NK-92 (cell line): ENCODE data around the gene ARHGAP4.

Source experiments
- DNase-seq: peaks from one replicate; lab custom pipeline; 2025; ENCODE audit not compliant: unreplicated experiment; lab: John Stamatoyannopoulos, UW

The ARHGAP4 gene

DNA sequence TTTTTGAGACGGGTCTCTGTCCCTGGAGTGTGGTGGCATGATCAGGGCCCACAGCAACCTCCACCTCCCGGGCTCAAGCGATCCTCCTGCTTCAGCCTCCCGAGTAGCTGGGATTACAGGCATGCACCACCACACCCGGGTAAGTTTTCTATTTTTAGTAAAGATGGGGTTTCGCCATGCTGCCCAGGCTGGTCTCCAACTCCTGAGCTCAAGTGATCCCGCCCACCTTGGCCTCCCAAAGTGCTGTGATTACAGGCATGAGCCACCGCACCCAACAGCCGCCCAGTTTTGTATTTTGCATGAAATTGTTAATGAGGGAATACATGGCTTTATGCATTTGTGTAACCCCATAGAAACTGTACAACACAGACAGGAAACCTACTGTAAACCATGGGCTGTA lies 2.8 kb upstream of the ARHGAP4 start:
- DNase-seq = no peak

DNA sequence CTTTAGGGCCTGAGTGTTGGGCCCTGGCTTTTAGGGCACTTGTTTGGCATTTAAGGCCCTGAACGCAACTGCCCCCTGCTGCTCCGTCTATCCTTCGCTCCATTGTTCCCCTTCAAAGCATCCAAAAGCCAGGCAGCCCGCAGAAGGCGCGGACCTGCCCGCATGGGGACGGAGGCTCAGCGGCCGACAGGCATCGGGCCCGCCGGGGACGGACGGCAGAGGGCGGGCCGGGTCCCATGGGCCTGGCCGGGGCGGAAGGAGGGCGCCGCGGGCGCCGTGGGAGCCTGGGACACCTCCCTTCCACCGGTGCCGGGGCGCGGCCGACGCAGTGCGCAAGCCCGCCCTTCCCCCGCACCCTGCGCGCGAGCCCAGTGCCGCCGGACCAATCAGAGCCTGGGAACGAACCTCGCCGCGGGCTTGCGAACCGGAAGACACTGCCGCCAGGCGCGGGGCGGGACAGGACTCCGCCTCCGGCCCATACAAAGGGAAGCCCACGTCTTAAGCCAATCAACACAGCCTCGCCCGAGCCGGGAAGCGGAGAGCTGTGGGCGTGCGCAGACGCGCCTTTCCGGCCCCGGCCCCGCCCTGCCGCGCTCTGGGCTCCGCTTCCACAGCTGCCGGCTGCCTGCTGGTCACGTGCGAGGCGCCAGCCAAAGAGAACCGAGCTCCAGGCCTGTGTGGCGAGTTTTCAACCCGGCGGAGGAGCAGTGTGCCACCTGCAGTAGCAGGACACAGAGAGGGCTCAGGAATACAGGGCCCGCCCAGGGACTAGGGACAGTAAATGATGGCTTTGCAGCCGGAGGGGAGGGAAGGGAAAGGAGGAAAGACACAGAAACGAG lies 2.1 kb upstream of the ARHGAP4 start:
- peak; percentile 38 for DNase-seq

- DNase-seq = no peak
These were observed 1.5 kb upstream of the ARHGAP4 start for GRCh38 chrX:153927672-153927921.

- no peak for DNase-seq
These were observed 1.0 kb upstream of the ARHGAP4 start for GRCh38 chrX:153926858-153927671.

- DNase-seq = no peak
These were observed 441 bp upstream of the ARHGAP4 start for GRCh38 chrX:153926552-153926857.

GRCh38 chrX:153925387-153925738 lies 701 bp downstream of the ARHGAP4 start:
- no peak for DNase-seq

DNA sequence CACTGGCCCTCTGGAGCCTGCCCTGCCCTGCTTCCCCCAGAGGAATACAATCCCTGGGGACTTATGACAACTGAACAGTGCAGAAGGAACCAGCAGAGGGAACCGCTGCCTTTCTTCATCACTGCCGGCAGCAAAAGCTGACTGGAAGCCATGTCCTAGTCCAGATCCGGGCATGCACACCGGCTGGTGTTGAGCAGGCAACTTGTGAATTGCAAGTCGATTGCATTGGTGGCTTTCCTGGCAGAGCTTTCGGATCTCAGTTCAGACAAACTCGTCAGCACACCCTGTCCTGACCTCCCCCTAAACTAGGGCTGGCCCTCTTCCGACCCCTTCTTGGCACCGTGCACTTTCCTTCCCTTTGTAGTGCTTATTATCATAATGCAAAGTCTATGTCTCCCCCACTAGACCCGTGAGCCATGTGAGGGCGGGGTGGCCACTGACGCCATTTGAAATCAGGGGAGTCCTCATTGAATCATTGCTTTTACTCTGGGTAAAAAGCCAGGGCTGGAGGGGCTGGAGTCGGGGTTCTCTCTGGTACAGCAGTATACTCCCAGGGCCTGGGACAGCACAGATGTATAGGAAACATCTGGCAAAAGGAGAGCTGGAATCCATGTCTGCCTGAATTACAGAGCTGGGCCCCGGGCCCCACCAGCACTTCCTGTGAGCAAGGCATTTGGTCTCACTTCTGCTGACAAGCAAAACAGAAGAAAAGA lies 1.8 kb downstream of the ARHGAP4 start:
- DNase-seq = no peak

- no peak for DNase-seq
These were observed 2.9 kb downstream of the ARHGAP4 start for GRCh38 chrX:153922932-153923857.

DNA sequence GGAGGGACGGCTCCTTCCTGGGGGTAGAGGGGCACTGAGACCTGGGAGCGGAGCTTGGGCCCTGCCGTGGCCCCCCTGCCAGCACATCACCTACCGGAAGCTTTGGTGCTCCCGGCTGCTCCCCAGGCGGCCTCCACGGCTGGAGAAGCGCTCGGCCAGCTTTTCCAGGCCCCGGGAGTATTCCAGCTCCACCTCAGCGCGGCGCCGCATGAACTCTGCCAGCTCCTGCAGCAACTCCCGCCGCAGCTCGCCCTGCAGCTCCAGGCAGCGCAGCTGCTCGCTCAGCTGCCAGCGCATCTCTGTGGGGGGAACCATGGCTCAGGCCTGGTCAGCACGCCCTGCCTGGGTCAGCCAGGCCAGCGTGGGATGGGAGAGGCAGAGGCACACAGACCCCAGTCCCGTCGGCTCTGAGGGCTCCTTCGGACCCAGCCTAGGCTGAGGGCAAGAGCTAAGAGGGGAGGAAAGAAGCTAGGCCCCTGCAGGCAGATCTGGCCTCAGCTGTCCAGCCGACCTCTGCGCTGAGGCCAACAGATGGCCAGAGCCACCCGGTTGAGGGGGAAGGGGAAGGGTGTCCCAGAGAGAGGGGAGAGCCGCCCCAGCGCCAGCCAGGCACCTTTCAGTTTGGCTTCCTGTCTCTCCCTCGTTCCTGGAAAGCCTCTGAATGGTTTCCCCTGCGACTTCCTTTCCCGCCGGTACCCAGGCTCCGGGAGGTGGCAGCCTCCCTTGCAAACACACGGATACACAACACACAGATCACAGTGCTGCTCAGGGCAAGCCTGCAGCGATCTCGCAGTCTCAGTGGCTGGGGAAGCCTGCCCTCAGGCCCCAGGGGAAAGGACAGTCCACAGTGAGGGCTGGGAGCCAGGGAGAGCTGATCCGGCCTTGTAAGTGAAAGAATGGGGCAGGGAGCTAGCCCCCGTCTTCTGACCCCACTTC lies 4.3 kb downstream of the ARHGAP4 start:
- DNase-seq = no peak

DNA sequence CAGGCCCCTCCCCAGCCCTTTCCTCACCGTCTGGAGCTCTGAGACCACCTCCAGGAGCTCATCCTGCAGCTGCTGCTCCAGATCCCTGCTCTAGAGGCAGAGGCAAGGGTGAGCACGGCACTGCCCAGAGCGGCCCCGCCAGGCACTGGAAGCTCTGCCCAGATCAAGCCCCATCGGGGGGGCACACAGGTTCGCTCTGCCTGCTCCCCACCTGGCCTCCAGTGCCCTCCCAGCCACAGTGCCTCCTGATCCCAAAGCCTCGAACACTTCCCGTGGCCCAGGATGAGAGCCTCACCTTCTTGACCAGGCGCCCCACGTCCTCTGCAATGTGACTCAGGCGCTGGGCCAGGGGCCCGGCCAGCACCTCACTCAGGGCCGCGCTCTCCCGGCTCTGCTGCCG lies 5.0 kb downstream of the ARHGAP4 start:
- no peak for DNase-seq

GRCh38 chrX:153920546-153920945 lies 5.5 kb downstream of the ARHGAP4 start:
- DNase-seq = no peak

GRCh38 chrX:153919281-153919680 lies 6.8 kb downstream of the ARHGAP4 start:
- no peak for DNase-seq

DNA sequence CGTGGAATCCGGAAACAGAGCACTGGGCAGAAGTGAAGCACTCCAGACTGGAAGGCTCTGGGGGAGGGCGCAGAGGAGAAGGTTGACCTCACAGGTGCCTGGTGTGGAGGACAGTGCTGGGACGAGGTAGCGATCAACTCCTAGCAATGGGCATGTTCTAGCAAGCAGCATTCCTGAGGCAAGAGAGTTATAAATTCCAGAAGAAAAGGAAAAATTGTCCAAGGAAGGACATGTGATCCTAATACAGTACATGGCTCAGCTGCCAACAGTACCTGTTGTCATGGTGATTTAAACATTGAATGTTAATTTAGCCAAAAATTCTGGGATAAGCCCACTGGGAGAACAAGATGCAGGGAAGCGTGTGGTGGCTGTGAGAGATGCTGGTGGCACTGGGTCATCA lies 8.2 kb downstream of the ARHGAP4 start:
- no peak for DNase-seq

DNA sequence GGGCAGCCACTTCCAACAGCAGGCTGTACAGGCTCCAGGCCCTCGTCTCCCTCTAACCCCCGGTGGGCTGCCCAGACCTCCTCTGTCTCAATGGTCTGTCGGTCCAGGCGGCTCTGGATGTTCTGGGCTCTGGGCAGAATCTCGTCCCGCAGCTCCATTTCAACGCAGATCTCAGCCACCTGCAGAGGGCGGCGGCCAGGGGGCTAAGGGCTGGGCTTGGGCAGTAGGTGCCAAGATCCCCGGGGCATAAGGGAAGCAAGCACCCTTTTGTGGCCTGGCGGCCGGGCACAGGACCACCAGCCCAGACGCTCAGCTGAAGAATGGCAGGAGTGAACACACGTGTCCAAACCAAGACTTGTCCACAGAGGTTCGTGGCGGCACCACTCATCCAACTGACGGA lies 12.4 kb downstream of the ARHGAP4 start:
- DNase-seq = no peak

GRCh38 chrX:153913211-153913610 lies 12.9 kb downstream of the ARHGAP4 start:
- DNase-seq = no peak

GRCh38 chrX:153911798-153912197 lies 14.3 kb downstream of the ARHGAP4 start:
- no peak for DNase-seq

DNA sequence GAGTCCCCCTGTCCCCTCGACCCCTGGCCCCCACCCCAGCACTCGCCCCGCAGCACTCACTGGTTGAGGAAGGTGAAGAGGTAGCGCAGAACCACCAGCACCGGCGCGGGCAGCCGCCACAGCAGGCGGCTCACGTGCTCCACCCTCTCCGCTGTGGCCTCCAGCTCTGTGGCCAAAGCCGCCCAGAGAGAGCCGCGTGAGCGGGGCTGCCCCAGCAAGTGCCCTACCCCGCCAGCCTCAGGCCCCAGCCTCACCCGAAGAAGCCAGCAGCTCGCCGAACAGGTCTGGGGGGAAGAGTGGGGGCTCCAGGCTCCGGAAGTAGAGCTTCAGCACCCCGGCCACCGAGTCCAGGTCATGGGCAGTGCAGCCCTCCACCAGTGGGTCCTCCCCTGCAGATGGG lies 15.6 kb downstream of the ARHGAP4 start:
- no peak for DNase-seq

DNA sequence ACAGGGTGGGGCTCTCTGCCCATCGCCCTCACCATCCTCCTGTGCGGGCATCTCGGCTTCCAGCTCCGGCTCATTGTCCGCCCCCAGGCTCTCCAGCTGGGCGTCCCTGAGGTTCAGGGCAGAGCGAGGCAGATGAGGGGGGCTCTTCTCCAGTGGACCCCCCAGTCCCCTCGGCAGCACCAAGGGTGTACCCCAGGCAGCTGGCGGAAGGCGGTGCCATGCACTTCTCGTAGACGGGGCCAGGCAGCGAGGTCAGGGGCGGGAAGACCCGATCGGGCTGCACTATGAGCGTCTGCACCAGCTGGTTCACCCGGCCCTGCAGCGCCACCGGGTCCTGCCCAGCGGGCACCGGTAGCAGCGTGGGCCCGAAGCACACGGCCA lies 16.1 kb downstream of the ARHGAP4 start:
- no peak for DNase-seq

- DNase-seq = no peak
These were observed 16.8 kb downstream of the ARHGAP4 start for GRCh38 chrX:153909024-153909979.
